ENCODE results near the gene SNCA. TPM values are rescaled to one million over a fixed set of nuclear protein-coding genes. Genes with fewer than 3 reads are reported as not detected.

SNCA gene
- total and polyA plus RNA-seq, 5 experiments from 2014 or later: not detected

DNA sequence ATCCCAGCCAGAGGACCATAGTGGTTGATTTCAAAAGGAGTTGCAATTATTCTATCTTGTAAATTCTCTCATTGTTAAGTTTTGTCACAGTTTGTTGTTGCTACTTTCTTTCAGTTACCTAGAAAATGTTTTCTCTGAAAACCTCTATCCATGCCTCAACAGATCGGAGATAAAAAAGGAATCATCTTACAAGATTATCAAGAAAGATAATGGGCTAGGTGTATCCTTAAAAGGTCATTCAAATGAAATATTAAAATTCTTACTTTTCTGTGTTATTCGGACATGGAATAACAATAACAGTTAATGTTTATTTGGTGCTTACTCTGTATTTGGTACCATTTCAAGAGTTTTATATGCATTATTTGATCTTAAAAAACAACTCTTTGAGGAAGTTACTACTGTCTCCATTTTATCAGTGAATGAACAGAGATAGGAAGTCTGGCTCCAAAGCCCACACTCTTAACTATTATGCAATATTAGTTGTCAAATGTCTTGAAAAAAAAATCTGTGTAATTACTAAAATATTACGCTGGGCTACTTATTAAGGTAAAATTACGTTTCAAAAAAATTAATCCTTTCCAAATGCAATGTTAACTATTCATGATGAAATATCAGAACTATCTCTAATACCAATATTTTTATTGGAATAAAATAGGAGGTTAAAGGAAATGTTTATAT lies 97.5 kb downstream of the SNCA start:
- no peaks in the 10 kb centered on the region for H3K36me3 Mint-ChIP-seq
- no peak overlapping the region for H3K27ac Mint-ChIP-seq
- peaks cover 0 to 3% (median 0%) of the 10 kb centered on the region in 5 donors for H3K27me3 Mint-ChIP-seq
- H3K4me1 Mint-ChIP-seq: no peaks in the 10 kb centered on the region
- no peak for ATAC-seq
- H3K4me3 Mint-ChIP-seq: no peak overlapping the region
- DNase-seq: no peak
- H3K9me3 Mint-ChIP-seq: peaks cover 0 to 6% (median 0%) of the 10 kb centered on the region in 9 donors
- POLR2A ChIA-PET: no interaction called here

DNA sequence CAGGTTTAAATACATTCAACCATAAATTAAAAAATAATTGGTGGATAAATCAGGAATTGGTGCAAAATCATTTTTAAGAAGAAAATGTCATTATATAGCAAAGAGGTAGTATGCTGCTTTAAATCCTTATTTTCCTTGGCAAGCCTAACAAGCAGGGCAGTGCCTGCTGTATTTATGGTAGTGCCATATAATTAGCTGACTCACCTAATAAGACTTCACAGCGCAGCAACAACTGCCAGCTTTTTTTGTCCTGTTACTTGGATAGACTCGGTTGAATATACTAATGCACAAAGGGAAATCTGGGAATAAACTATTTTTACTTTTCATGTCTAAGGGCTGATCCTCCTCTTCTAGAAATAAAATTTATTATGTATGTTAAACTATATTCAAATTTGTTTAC lies 99.1 kb downstream of the SNCA start:
- H3K9me3 Mint-ChIP-seq: peaks cover 0 to 6% (median 0%) of the 10 kb centered on the region in 9 donors
- DNase-seq (no peak), ATAC-seq (no peak)
- H3K36me3 Mint-ChIP-seq: no peaks in the 10 kb centered on the region
- H3K27me3 Mint-ChIP-seq: peaks cover 0 to 3% (median 0%) of the 10 kb centered on the region in 5 donors
- POLR2A ChIA-PET: no interaction called here
- H3K27ac Mint-ChIP-seq: no peak overlapping the region
- no peaks in the 10 kb centered on the region for H3K4me1 Mint-ChIP-seq
- H3K4me3 Mint-ChIP-seq: no peak overlapping the region

DNA sequence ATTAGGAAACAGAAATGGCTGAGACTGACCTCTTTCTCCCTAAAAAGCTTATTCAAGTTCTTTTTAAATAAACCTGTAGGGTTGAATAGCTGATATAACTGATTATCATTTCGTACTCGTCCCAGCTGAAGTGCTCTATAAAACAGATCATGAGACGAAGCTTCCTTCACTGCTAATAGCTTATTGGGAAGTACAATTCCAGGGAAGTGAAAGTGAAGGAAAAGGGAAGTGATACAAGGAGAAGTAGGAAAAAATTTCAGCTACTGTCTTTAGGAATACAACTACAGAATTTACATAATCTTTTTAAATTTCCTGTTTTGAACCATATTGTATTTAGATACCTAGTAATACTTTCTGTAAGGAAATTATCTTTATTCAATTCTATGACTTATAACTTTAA lies 103.0 kb downstream of the SNCA start:
- POLR2A ChIA-PET: no interaction called here
- peaks cover 0 to 4% (median 0%) of the 10 kb centered on the region in 9 donors for H3K9me3 Mint-ChIP-seq
- no peak for ATAC-seq
- peaks cover 0 to 2% (median 0%) of the 10 kb centered on the region in 5 donors for H3K27me3 Mint-ChIP-seq
- H3K4me3 Mint-ChIP-seq: no peak overlapping the region
- H3K27ac Mint-ChIP-seq: no peak overlapping the region
- H3K36me3 Mint-ChIP-seq: no peaks in the 10 kb centered on the region
- H3K4me1 Mint-ChIP-seq: no peaks in the 10 kb centered on the region
- DNase-seq: no peak

DNA sequence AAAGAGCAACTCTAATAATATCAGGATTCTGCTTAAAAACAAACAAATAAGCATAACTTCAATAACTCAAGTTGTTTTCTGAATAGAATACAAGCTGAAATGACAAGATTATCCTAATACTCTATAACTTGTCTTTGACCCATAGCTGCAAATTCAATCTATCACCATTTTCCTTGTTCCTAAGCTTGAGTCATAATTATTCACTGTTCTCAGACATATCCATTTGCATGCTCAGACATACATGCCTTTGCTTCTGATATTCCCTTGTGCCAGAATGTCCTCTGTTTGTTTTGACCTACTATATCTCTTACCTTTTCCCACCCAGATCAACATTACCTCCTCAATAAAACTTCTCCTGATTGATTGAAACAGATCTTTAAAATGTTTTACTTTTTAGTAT lies 109.7 kb downstream of the SNCA start:
- POLR2A ChIA-PET: no interaction called here
- Mint-ChIP-seq H3K4me1 (no peaks in the 10 kb centered on the region), H3K9me3 (no peaks in the 10 kb centered on the region), H3K36me3 (no peaks in the 10 kb centered on the region), H3K27ac (no peak overlapping the region), H3K27me3 (peaks cover 0 to 8% (median 1%) of the 10 kb centered on the region in 5 donors), H3K4me3 (no peak overlapping the region)
- ATAC-seq (no peak), DNase-seq (no peak)

DNA sequence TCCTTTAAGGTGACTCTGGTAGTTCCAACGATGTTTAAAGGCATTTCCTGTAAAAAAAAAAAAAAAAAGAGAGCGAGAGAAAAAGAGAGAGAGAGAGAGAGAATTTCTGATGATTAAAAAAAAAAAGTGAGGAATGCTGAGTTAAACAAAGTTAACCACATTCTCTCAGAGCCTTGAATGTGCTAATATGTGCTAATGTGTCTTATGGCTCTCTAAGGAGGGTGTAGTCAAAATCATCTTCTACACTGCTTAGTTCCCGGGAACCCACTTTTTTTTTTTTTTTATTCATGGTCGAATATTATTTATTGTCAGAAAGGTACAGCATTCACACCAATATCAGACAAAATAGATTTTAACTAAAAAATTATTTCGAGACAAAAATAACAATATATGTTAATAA lies 111.7 kb downstream of the SNCA start:
- DNase-seq (no peak), ATAC-seq (no peak)
- peaks cover 0 to 8% (median 0%) of the 10 kb centered on the region in 5 donors for H3K27me3 Mint-ChIP-seq
- no peaks in the 10 kb centered on the region for H3K9me3 Mint-ChIP-seq
- H3K4me3 Mint-ChIP-seq: no peak overlapping the region
- H3K27ac Mint-ChIP-seq: no peak overlapping the region
- POLR2A ChIA-PET: no interaction called here
- no peaks in the 10 kb centered on the region for H3K4me1 Mint-ChIP-seq
- H3K36me3 Mint-ChIP-seq: no peaks in the 10 kb centered on the region

DNA sequence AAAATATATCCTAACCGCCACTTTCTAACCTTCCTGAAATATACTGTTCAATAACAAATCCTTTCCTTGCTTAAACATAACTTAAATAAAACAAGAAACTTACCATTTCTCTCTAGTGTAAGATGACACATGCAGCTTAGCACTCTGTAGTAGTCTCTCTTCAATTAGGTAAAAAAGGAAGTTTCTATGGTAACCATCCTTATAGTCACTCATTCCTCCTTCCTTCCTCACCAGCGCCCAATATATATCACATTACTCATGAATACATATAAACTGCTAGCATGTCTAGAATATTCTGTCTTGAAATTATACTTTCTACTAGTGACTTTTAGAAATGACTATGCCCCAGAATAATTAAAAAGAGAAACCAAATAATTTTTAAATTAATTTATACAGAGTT lies 112.2 kb downstream of the SNCA start:
- H3K9me3 Mint-ChIP-seq: no peaks in the 10 kb centered on the region
- H3K36me3 Mint-ChIP-seq: no peaks in the 10 kb centered on the region
- POLR2A ChIA-PET: no interaction called here
- ATAC-seq (no peak), DNase-seq (no peak)
- H3K4me3 Mint-ChIP-seq: no peak overlapping the region
- no peaks in the 10 kb centered on the region for H3K4me1 Mint-ChIP-seq
- H3K27ac Mint-ChIP-seq: no peak overlapping the region
- H3K27me3 Mint-ChIP-seq: peaks cover 0 to 10% (median 0%) of the 10 kb centered on the region in 5 donors

DNA sequence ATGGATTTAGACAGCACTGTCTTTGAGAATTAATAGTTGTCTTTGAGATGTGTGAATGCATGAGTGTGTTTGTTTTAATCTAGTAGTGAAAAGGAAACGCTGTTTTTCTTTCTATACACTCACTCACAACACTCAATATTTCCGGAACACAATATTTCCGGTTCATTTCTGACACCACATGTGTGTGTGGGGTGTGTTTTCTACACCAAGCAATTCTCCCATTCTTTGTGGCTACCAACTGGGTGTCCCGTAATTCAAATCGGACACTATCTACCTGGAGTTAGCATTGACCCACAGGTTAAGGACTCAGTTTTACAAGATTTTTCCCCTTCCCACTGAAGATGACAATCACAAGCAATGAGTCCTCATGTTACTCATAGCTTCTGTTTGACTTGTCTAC lies 113.9 kb downstream of the SNCA start:
- H3K4me3 Mint-ChIP-seq: no peak overlapping the region
- no peaks in the 10 kb centered on the region for H3K36me3 Mint-ChIP-seq
- DNase-seq: no peak
- no peaks in the 10 kb centered on the region for H3K9me3 Mint-ChIP-seq
- no peaks in the 10 kb centered on the region for H3K4me1 Mint-ChIP-seq
- no peak overlapping the region for H3K27ac Mint-ChIP-seq
- no peak for ATAC-seq
- POLR2A ChIA-PET: no interaction called here
- H3K27me3 Mint-ChIP-seq: peaks cover 0 to 14% (median 0%) of the 10 kb centered on the region in 5 donors

DNA sequence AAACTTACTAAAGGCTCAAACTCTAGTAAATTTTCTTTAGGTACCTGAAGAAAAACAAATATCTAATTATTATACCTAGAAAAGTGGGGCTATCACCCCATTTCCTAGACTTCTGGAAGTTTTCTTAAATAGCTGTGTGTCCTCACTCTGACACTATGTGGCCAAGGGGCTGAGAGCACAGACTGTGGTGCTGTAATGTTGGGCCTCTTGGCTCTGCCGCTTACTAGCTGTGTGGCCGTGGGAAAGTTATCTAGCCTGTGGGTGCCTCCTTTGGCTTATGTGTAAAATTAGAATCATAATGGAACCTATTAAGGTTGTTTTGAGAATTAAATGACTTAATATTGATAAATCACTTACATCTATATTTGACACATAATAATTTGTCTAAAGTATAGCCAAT lies 114.4 kb downstream of the SNCA start:
- no peak for ATAC-seq

DNA sequence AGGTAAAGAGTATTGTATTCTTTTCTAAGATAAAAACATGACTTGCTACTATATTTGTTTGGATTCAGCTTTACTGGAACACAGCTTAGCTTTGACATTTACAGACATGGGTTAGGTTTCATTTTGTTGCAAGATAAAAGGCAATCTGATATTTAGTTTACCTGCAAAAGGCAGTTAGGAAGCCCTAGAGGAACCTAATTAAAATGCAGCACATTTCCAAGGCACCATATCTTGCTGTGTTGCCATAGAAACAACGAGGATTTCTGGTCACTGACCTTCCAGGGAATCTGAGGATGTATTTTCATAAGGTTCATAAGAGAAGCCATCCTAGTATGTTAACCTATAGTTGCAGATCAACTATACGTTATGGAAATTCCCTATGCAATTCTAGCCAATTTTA lies 116.0 kb downstream of the SNCA start:
- Mint-ChIP-seq H3K27ac (no peak overlapping the region), H3K4me1 (no peaks in the 10 kb centered on the region), H3K4me3 (no peak overlapping the region), H3K9me3 (no peaks in the 10 kb centered on the region), H3K36me3 (no peaks in the 10 kb centered on the region), H3K27me3 (peaks cover 0 to 14% (median 0%) of the 10 kb centered on the region in 5 donors)
- no peak for ATAC-seq
- POLR2A ChIA-PET: no interaction called here
- DNase-seq: no peak

More for the DNA sequence above, 114.4 kb downstream of the SNCA start:
- POLR2A ChIA-PET: no interaction called here
- DNase-seq: no peak
- H3K36me3 Mint-ChIP-seq: no peaks in the 10 kb centered on the region
- peaks cover 0 to 14% (median 0%) of the 10 kb centered on the region in 5 donors for H3K27me3 Mint-ChIP-seq
- no peak overlapping the region for H3K4me3 Mint-ChIP-seq
- H3K9me3 Mint-ChIP-seq: no peaks in the 10 kb centered on the region
- H3K4me1 Mint-ChIP-seq: no peaks in the 10 kb centered on the region
- no peak overlapping the region for H3K27ac Mint-ChIP-seq

DNA sequence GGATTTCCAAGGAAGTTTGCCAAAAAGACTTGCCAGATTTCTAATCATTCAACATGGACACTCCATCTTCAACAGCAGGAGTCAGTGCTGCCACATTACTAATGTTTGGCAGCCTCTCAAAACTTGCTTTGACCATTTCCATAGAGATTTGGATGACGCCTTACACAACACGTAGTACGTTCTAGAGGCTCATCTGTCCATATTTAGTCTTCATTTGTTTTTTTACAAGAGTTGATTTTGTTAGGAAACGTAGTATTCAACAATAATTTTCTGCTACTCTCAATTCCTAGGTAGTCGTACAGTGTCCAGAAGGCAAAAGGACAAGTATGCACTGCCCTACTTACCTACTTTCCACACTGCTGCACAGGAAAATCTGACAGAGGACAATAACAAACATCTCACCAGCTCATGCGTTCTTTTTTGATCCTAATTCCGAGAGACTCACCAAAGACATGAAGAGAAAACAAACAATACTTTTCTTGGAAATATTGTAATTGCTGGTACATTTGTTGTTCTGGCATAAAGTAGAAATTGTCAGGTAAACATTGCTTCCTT lies 117.3 kb downstream of the SNCA start:
- POLR2A ChIA-PET: no interaction called here
- no peak overlapping the region for H3K4me3 Mint-ChIP-seq
- H3K9me3 Mint-ChIP-seq: no peaks in the 10 kb centered on the region
- no peaks in the 10 kb centered on the region for H3K36me3 Mint-ChIP-seq
- no peak for DNase-seq
- no peak for ATAC-seq
- peaks cover 0 to 14% (median 1%) of the 10 kb centered on the region in 5 donors for H3K27me3 Mint-ChIP-seq
- H3K4me1 Mint-ChIP-seq: no peaks in the 10 kb centered on the region
- H3K27ac Mint-ChIP-seq: no peak overlapping the region

DNA sequence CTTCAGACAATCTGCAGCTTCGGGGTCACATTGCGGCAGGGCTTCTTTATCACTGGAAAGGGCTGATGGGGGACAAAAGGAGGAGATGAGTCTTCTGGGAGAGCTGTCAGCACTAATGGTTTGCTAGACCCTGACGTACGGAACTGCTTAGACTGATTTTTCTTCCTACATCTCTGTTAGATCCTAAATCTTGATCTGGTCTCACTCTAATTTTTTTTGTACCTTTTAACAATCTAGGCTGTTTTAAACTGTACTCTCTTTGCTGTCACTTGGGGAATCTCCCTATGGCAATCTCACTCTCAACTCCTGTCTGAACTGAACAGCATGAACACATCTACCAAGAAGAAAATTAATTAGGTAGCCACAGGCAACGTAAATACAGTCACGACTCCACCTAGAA lies 120.1 kb downstream of the SNCA start:
- ATAC-seq (no peak), DNase-seq (no peak)
- peaks cover 0 to 6% (median 1%) of the 10 kb centered on the region in 5 donors for H3K27me3 Mint-ChIP-seq
- no peaks in the 10 kb centered on the region for H3K36me3 Mint-ChIP-seq
- H3K9me3 Mint-ChIP-seq: no peaks in the 10 kb centered on the region
- no peak overlapping the region for H3K4me3 Mint-ChIP-seq
- POLR2A ChIA-PET: no interaction called here
- no peaks in the 10 kb centered on the region for H3K4me1 Mint-ChIP-seq
- no peak overlapping the region for H3K27ac Mint-ChIP-seq

DNA sequence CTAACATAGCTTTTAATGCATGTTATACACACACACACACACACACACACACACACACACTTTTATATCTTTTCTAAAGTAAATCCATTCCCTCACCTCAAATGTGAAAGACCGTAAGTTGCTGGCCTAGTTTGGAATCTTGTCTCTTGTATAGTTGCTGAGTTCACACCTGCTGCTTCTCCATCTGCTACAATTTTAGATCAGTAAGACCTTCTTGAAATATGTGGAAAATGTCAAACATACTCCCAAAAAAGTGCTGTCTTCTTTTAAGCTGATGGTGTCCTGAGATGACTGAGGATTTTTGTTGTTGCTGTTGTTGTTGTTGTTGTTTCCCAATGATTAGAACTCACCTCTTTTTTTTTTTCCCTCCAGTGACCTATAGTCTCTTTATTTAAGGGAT lies 121.3 kb downstream of the SNCA start:
- no peak for ATAC-seq
- POLR2A ChIA-PET: no interaction called here
- DNase-seq: no peak
- Mint-ChIP-seq H3K9me3 (no peaks in the 10 kb centered on the region), H3K4me1 (no peaks in the 10 kb centered on the region), H3K4me3 (no peak overlapping the region), H3K36me3 (no peaks in the 10 kb centered on the region), H3K27ac (no peak overlapping the region), H3K27me3 (peaks cover 0 to 6% (median 1%) of the 10 kb centered on the region in 5 donors)

DNA sequence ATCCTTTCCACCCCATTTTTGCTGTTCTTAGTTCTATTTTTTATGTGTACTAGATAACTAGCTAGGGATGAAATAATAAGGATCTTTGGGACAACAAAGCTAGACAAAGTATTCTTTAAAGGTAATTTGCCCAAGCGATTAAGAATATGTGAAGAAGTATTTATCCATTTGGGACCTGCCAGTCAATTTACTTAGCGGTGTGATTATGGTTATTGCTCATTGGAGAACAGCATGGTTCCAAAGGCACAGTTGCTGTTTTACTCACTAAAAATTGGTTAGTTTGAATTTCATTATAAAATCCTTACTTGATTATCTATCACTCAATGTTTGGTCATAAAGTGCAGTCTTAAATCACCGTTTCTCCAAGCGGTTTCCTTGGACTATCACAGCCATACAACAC lies 124.1 kb downstream of the SNCA start:
- Mint-ChIP-seq H3K27ac (no peak overlapping the region), H3K9me3 (no peaks in the 10 kb centered on the region), H3K36me3 (no peaks in the 10 kb centered on the region), H3K27me3 (peaks cover 0 to 3% (median 0%) of the 10 kb centered on the region in 5 donors), H3K4me3 (no peak overlapping the region), H3K4me1 (peaks cover 0 to 12% (median 8%) of the 10 kb centered on the region in 4 donors)
- no peak for DNase-seq
- ATAC-seq: no peak
- POLR2A ChIA-PET: no interaction called here

DNA sequence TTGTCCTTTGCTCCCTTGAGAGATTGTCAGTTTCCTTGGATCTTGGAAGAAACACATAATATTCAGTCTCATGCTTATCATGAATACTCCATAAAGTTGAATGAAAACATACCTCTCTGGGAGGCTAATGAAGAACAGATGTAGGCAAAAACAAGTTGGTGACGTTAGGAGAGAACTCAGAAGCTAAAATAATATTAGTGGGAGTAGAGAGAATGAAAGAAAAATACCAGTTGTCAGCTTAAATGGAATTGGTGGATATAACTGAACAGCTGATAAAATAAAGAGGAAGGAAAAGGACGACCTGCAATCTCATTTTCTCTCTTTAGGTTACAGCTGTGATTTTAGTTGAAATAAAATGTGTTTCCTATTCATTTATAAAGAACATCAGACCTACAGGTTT lies 124.8 kb downstream of the SNCA start:
- peaks cover 0 to 18% (median 14%) of the 10 kb centered on the region in 4 donors for H3K4me1 Mint-ChIP-seq
- no peak for ATAC-seq
- H3K27me3 Mint-ChIP-seq: peaks cover 0 to 3% (median 0%) of the 10 kb centered on the region in 5 donors
- no peaks in the 10 kb centered on the region for H3K9me3 Mint-ChIP-seq
- no peak overlapping the region for H3K4me3 Mint-ChIP-seq
- no peaks in the 10 kb centered on the region for H3K36me3 Mint-ChIP-seq
- H3K27ac Mint-ChIP-seq: no peak overlapping the region
- POLR2A ChIA-PET: no interaction called here
- DNase-seq: no peak
